SW480 (cell line): ENCODE results near the gene SH2D4B.
A peak's percentile ranks its signal among the peaks of the same experiment; 100 is the strongest.

Experiments used
- DNase-seq: peaks from one replicate; pipeline ENCODE4 v3.0.0-alpha.2; 2016; ENCODE audit warnings: low spot score

Gene SH2D4B

GRCh38 chr10:80590585-80591125 is 53.0 kb downstream of the SH2D4B start:
- DNase-seq = no peak

DNA sequence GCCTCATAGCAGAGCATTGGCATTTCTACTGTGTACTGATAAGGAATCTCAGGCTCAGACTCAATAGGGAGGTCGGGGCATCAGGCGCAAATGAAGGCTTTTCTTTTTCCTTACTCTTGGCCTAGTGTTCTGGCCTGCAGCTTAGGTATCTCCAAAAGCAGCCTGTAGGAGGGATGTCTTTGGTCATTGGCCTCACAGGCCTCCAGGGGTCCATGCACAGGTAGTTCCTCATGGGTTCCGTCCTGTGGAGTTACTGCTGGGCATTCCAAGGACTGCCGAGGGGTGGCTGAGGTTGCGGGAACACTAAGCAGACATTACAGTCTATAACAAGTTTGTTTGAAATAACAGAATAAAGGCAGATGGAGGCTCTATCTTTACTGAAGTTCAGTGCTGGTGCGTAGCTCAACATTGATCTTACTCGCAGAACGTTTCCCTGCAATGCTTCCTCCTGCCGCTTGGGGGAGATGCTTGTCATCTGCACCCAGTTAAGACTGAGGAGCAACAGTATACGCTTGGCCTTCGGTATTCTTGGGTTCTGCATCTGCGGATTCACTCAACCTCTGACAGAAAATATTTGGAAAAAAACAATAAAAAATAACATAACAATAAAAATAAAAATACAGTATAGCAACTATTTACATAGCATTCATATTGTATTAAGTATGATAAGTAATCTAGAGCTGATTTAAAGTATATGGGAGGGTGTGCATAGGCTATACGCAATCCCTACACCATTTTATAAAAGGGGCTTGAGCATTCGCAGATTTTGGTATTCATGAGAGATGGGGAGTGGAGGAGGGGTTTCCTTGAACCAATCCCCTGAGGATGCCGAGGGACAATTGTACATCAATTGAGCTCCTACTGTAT is 58.9 kb downstream of the SH2D4B start:
- peak; percentile 25 for DNase-seq

DNA sequence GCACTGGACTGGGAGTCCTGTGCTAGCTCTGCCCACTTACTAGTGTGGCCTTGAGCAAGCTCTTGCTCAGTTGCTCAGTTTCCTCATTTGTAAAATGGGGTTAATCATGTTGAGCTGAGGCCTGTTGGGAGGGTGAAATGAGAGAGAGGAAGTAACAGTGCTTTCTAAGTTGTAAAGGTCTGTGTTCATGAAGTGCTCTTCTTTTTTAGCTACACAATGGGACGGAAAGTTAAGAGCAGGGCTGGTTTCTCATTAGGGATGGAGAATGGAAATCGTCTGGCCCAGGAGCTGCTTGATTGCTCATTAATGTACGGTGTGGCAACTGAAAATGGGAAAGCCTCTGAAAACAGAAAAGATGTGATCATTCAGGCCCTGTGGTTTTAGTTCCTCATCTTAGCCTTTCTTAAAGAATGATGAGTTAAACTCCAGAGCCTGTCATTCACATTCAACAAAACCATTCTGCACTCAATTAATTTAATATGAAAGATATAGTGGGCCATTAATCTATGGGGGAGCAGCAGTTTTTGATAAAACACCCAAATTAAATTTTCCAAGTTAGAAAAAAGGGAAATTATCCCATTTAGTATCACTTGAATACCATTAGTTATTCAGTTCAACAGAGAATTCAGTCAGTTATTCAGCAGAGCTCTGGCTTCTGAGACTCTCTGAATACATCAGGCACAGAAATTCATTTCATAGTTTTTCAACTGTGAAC is 60.5 kb downstream of the SH2D4B start:
- DNase-seq = no peak

GRCh38 chr10:80598951-80599350 is 61.2 kb downstream of the SH2D4B start:
- no peak for DNase-seq

- peak; percentile 54 for DNase-seq
Observed at GRCh38 chr10:80599424-80599847, 61.7 kb downstream of the SH2D4B start.

- DNase-seq = no peak
Observed at GRCh38 chr10:80600256-80600655, 62.6 kb downstream of the SH2D4B start.

- DNase-seq = no peak
Observed at GRCh38 chr10:80602881-80603280, 65.2 kb downstream of the SH2D4B start.

- DNase-seq = no peak
Observed at GRCh38 chr10:80603516-80603915, 65.8 kb downstream of the SH2D4B start.

- DNase-seq = no peak
Observed at GRCh38 chr10:80608706-80609105, 71.0 kb downstream of the SH2D4B start.

- DNase-seq = no peak
Observed at GRCh38 chr10:80609331-80609730, 71.6 kb downstream of the SH2D4B start.

DNA sequence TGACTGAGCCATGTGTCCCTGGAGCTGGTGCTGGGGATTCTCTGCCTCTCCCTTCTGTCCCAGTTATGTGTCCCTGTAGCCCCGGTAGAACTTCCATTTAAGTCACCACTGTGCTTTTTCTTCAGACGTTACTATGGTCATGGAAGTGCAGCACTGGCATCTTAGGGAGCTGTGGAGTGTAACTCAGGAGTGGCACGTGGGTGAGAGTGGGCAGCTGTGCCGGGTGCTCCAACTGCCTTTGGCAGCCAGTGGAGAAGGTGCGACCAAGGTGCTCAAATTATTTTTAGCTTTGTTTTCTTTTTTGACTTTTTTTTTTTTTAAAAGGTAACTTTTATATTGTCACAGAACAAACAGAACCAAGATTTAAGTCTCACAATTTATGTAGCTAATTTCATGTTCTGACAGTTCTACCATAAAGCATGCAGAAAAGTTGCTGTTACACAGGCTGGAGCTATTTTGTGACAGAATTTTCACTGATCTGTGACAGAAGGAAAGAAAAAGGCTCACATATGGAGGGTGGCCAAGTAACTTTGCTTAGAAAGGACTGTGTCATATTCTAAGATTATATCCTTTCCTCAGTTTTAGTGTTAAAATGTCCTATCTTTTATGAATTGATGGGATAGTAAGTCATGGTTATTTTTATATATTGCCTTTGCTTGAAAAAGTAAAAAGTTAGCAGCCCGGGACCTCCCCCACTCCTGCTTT is 73.9 kb downstream of the SH2D4B start:
- DNase-seq = no peak

DNA sequence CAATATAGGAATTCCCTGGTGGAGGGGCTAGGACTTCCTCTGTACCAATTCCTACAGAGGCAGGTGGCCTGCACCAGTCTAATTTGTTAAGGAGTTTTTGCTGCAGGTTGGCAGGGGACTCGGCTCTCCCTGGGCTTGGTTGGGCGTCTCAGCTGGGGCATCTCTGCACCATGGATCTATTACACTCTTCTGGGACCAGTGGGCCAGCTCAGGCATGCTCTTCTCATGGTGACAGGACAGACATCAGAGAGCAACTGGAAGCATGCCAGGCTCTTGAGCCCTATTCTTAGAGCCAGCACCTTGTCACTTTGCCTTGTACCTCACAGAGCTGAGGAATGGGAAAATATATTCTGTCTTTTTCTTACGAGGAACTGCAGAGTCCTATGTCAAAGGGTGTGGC is 74.6 kb downstream of the SH2D4B start:
- DNase-seq = no peak

DNA sequence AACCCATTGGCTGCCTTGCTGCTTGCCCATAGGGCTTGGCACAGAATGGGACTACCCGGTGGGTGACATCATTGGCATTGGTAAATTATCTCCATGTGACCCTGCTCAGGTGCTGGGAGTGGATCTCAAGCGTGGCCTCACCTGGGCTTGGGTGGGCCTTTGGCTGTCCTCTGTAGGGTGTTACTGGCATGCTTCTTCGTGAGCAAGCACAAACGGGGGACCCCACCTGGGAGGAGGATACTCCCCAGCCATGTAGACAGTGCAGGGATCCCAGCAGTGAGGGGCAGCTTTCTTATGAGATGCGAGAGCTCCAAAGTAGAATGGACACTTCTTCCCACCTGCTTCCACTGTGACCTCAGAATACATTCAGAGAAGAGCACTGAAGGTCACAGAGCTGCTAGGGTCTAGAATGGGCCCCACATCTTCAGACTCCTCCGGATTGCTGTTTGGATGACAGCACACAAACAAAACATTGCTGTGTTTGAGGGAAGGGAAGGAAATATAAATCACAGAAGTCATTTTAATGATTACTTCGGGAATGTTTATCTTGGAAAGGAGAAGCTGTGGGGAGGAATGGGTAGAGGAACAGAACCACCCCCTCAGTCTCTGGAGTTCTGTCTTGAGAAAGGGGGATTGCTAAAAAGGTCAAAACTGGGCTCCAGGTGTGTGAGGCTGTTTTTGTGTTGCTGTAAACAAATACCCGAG is 75.9 kb downstream of the SH2D4B start:
- DNase-seq = no peak

DNA sequence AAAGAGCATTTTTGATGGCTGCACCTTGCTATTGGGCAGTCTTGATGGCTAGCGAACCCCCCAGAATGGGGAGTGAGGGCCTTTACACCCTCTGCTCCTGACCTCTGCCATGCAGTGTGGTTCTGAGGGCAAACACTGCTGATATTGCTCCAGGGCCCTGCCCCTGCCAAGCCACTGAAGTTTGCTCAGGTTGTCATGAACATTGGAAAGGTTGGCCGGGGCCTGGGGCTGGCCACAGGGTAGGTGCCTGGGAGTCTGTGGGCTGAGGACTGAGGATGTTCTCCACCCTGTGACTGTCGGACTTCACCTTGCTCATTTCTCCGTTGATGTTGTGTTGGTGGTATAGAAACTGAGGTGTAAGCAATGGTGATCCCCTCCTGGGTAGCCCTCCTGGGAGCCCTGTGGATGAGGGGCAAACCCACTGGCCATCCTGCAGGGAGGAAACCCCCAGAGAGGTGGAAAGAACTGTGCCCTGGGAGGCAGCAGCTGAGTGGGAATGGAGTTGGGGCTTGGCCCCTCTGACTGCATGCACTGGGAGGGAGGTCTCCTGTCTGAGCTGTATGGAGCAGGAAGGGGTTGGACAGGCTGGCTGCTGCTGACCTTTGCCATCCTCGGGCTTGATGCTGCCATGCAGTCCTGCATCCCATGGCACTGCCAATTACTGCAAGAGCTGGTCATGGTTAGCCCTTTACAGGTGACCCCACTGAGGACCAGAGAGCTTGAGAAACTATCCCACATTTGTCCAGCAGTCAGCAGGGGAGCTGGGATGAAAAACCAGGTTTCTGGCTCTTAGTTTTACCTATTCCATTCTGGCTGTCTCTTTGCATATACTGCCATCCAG is 77.1 kb downstream of the SH2D4B start:
- no peak for DNase-seq

- DNase-seq = no peak
Observed at GRCh38 chr10:80617807-80618206, 80.1 kb downstream of the SH2D4B start.

DNA sequence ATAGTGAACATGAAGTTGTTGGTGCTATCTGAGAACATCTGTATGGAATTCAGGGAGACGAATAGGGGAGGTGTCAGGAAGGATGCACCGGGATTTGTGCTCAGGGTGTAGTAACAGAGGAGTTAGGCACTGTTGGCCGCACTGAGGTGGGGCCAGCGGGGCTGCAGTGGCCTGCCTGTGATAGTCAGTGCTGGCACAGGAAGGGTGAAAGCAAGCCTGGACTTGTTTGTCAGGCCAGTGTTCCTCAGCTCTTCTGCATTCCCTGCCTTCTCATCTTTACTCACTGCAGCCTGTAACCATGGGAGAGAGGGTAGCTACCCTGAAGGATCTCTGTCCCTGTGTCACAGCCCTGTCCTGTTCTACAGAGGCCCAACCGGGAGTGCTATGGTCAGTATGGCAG is 81.3 kb downstream of the SH2D4B start:
- DNase-seq = no peak

DNA sequence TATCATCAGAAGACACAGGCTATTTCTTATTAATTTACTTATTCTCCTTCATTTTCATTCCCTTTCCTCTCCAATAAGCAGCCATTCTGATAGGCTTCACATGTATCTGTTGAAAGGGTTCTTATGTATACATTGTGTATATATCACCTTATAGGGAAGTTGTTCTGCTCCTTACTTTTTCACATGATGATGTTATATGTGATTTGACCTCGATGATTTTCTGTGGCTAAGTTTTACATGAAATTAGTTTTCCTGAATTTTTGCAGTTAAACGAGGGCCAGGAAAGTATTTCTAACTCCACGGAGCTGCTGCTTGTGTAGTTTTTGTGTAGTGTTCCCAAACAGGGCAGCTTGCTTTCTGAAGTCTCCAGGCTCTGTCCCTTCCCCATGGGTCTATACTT is 84.5 kb downstream of the SH2D4B start:
- DNase-seq = no peak

DNA sequence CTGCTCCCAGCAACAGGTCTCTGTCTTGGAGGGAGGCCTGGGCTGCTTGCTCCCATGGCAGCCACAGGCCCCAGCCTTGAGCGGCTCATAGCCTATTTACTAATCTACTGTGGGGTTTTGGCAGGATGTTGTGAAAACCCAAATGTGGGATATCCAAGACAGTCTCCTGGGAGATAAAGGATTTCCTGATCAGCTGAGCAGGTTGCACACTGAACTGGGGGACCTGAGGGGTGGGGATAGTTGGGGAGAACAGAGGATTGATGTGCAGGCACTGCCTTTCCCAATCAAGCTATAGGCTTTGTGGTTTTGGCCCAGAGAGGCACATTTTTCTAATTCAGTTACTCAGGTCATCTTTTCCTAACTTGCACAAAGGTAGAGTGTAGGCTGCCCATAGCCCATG is 92.6 kb downstream of the SH2D4B start:
- no peak for DNase-seq

DNA sequence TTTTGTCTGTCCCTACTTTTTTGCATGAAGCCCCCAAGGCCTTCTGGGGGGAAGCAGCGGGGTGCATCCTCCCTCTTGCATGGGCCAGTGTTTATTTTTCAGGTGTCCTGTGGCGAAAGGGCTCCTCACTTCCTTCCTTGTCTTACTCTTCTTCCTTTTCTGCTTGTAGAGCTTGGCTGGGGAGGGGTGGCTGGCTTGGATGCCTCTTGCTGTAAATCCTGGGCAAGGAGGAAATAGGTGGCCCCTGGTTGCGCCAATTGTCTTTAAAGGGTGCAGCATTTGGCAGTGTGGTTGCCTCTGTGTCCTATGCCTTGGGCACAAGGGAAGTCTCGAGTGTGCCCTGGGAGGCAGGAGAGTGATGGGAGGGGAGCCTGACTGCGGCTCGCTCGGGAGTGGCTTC is 95.0 kb downstream of the SH2D4B start:
- DNase-seq = no peak

- DNase-seq = no peak
Observed at GRCh38 chr10:80633383-80633860, 95.7 kb downstream of the SH2D4B start.

DNA sequence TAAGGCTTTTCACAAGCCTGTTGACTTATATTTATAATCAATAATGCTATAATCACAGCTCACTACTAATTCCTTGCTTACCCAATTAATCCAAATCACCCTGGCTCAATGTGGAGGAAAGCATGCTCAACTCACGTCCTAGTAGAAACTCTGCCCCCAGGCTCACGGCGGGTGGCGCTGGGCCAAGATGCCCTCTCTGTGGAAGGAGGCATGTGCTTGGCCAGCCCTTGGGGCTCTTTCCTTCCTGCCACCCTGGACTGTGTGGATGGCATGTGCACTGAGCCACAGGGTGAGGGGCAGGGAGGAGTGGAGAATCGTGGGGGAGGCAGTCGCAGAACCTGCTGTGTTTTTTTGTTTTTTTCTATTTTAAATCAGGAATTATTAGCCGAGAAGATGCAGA is 96.2 kb downstream of the SH2D4B start:
- DNase-seq = no peak
